GM21825 (cell line): Measurements from ENCODE around the gene PLCH1.

Source experiments
- ATAC-seq: cut with Tn5 transposase; IDR thresholded peaks from one replicate; pipeline ENCODE4 v1.9.1; 2021; ENCODE audit warnings: mild to moderate bottlenecking, moderate library complexity; ENCODE audit not compliant: unreplicated experiment

PLCH1 gene

GRCh38 chr3:155435821-155436220, 309.1 kb downstream of the PLCH1 start:
- no peak for ATAC-seq

GRCh38 chr3:155431856-155432570, 312.9 kb downstream of the PLCH1 start:
- no peak for ATAC-seq

- ATAC-seq, result no peak
Measured at GRCh38 chr3:155428563-155428962, 316.3 kb downstream of the PLCH1 start.

GRCh38 chr3:155426524-155427230, 318.2 kb downstream of the PLCH1 start:
- ATAC-seq, result no peak

GRCh38 chr3:155425396-155425795, 319.5 kb downstream of the PLCH1 start:
- ATAC-seq, result no peak

GRCh38 chr3:155424323-155424710, 320.6 kb downstream of the PLCH1 start:
- ATAC-seq, result no peak

- ATAC-seq, result no peak
Measured at GRCh38 chr3:155423526-155424322, 321.1 kb downstream of the PLCH1 start.

GRCh38 chr3:155420881-155421486, 323.9 kb downstream of the PLCH1 start:
- ATAC-seq, result no peak

- ATAC-seq, result no peak
Measured at GRCh38 chr3:155420406-155420805, 324.5 kb downstream of the PLCH1 start.

GRCh38 chr3:155418407-155418806, 326.5 kb downstream of the PLCH1 start:
- ATAC-seq, result no peak

GRCh38 chr3:155417119-155417517, 327.8 kb downstream of the PLCH1 start:
- ATAC-seq, result no peak

- no peak for ATAC-seq
Measured at GRCh38 chr3:155416500-155417118, 328.3 kb downstream of the PLCH1 start.

GRCh38 chr3:155412904-155413303, 332.0 kb downstream of the PLCH1 start:
- no peak for ATAC-seq

GRCh38 chr3:155411500-155412223, 333.2 kb downstream of the PLCH1 start:
- no peak for ATAC-seq

GRCh38 chr3:155409336-155409735, 335.5 kb downstream of the PLCH1 start:
- ATAC-seq, result no peak

- ATAC-seq, result no peak
Measured at GRCh38 chr3:155407971-155408370, 336.9 kb downstream of the PLCH1 start.

GRCh38 chr3:155407331-155407730, 337.5 kb downstream of the PLCH1 start:
- ATAC-seq, result no peak

- no peak for ATAC-seq
Measured at GRCh38 chr3:155404486-155404885, 340.4 kb downstream of the PLCH1 start.

GRCh38 chr3:155402656-155403055, 342.2 kb downstream of the PLCH1 start:
- no peak for ATAC-seq

GRCh38 chr3:155398046-155398445, 346.8 kb downstream of the PLCH1 start:
- ATAC-seq, result no peak
